Measurements from ENCODE around the gene ENTPD6. TPM values are rescaled to one million over a fixed set of nuclear protein-coding genes. Genes with fewer than 3 reads are reported as not detected.

The ENTPD6 gene
- total RNA-seq, 1 donor from 2014 or later: 106 TPM

GRCh38 chr20:25215521-25215920 lies 20.0 kb downstream of the ENTPD6 start:
- peaks cover 50% of the 10 kb centered on the region for H3K4me1 ChIP-seq
- TF ChIP-seq CTCF (IDR thresholded peaks at IDR 0.05; ENCODE audit: borderline replicate concordance): no peak
- intact Hi-C loops (cut with micrococcal nuclease): no loop called here
- peak overlapping the region; percentile 85 for H3K27ac ChIP-seq (replicated peaks)
- no peaks in the 10 kb centered on the region for H3K9me3 ChIP-seq (replicated peaks)
- no peaks in the 10 kb centered on the region for H3K27me3 ChIP-seq (ENCODE audit: low read depth)
- DNase-seq: no peak
- H3K36me3 ChIP-seq: peaks cover 97% of the 10 kb centered on the region
- no peak overlapping the region for H3K4me3 ChIP-seq

- intact Hi-C loops (cut with micrococcal nuclease): no loop called here
- DNase-seq: no peak
- peak overlapping the region; percentile 85 for H3K27ac ChIP-seq (replicated peaks)
- peak overlapping the region; percentile 38 for H3K4me3 ChIP-seq
- no peak for TF ChIP-seq CTCF (IDR thresholded peaks at IDR 0.05; ENCODE audit: borderline replicate concordance)
- H3K27me3 ChIP-seq (ENCODE audit: low read depth): no peaks in the 10 kb centered on the region
- peaks cover 89% of the 10 kb centered on the region for H3K36me3 ChIP-seq
- H3K9me3 ChIP-seq (replicated peaks): no peaks in the 10 kb centered on the region
- peaks cover 59% of the 10 kb centered on the region for H3K4me1 ChIP-seq
Observed at GRCh38 chr20:25216199-25216945, 20.9 kb downstream of the ENTPD6 start.

- DNase-seq: no peak
- H3K36me3 ChIP-seq: peaks cover 78% of the 10 kb centered on the region
- H3K27ac ChIP-seq (replicated peaks): peak overlapping the region; percentile 90
- H3K4me3 ChIP-seq: peak overlapping the region; percentile 38
- intact Hi-C loops (cut with micrococcal nuclease): no loop called here
- peaks cover 69% of the 10 kb centered on the region for H3K4me1 ChIP-seq
- TF ChIP-seq CTCF (IDR thresholded peaks at IDR 0.05; ENCODE audit: borderline replicate concordance): no peak
- no peaks in the 10 kb centered on the region for H3K27me3 ChIP-seq (ENCODE audit: low read depth)
- no peaks in the 10 kb centered on the region for H3K9me3 ChIP-seq (replicated peaks)
Observed at GRCh38 chr20:25217161-25218108, 21.9 kb downstream of the ENTPD6 start.

- H3K4me1 ChIP-seq: peaks cover 76% of the 10 kb centered on the region
- peaks cover 71% of the 10 kb centered on the region for H3K36me3 ChIP-seq
- intact Hi-C loops (cut with micrococcal nuclease): no loop called here
- TF ChIP-seq CTCF (IDR thresholded peaks at IDR 0.05; ENCODE audit: borderline replicate concordance): no peak
- no peaks in the 10 kb centered on the region for H3K27me3 ChIP-seq (ENCODE audit: low read depth)
- no peaks in the 10 kb centered on the region for H3K9me3 ChIP-seq (replicated peaks)
- no peak overlapping the region for H3K4me3 ChIP-seq
- no peak for DNase-seq
- H3K27ac ChIP-seq (replicated peaks): peak overlapping the region; percentile 90
Observed at GRCh38 chr20:25218109-25218486, 22.6 kb downstream of the ENTPD6 start.

- peak overlapping the region; percentile 90 for H3K27ac ChIP-seq (replicated peaks)
- peaks cover 68% of the 10 kb centered on the region for H3K36me3 ChIP-seq
- H3K4me3 ChIP-seq: no peak overlapping the region
- no peaks in the 10 kb centered on the region for H3K27me3 ChIP-seq (ENCODE audit: low read depth)
- intact Hi-C loops (cut with micrococcal nuclease): no loop called here
- H3K4me1 ChIP-seq: peaks cover 80% of the 10 kb centered on the region
- no peaks in the 10 kb centered on the region for H3K9me3 ChIP-seq (replicated peaks)
- no peak for TF ChIP-seq CTCF (IDR thresholded peaks at IDR 0.05; ENCODE audit: borderline replicate concordance)
- DNase-seq: no peak
Observed at GRCh38 chr20:25218492-25218891, 23.0 kb downstream of the ENTPD6 start.
